ENCODE data around the gene PSMD7. TPM values are rescaled to one million over a fixed set of nuclear protein-coding genes. Genes with fewer than 3 reads are reported as not detected.

The PSMD7 gene
- total and polyA plus RNA-seq, 2 experiments from 2014 or later: 116 to 165 TPM

DNA sequence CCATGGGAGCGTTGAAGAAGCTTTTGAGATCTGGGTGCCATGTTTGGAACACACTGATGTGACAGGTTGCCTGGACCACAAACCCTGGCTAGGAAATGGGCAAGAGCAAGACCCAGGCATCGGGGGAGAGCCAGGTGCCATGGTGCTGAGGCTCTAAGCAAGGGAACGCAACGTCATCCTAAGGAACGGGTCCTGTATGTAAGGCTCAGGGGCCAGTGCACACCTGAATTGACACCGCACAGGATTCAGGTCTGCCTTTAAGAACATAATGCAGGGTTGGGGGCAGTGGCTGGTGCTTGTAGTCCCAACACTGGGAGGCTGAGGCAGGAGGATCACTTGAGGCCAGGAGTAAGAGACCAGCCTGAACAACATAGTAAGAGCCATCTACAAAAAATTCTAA is 10.8 kb downstream of the PSMD7 start (continued):
- TF ChIP-seq, protein P1, sequence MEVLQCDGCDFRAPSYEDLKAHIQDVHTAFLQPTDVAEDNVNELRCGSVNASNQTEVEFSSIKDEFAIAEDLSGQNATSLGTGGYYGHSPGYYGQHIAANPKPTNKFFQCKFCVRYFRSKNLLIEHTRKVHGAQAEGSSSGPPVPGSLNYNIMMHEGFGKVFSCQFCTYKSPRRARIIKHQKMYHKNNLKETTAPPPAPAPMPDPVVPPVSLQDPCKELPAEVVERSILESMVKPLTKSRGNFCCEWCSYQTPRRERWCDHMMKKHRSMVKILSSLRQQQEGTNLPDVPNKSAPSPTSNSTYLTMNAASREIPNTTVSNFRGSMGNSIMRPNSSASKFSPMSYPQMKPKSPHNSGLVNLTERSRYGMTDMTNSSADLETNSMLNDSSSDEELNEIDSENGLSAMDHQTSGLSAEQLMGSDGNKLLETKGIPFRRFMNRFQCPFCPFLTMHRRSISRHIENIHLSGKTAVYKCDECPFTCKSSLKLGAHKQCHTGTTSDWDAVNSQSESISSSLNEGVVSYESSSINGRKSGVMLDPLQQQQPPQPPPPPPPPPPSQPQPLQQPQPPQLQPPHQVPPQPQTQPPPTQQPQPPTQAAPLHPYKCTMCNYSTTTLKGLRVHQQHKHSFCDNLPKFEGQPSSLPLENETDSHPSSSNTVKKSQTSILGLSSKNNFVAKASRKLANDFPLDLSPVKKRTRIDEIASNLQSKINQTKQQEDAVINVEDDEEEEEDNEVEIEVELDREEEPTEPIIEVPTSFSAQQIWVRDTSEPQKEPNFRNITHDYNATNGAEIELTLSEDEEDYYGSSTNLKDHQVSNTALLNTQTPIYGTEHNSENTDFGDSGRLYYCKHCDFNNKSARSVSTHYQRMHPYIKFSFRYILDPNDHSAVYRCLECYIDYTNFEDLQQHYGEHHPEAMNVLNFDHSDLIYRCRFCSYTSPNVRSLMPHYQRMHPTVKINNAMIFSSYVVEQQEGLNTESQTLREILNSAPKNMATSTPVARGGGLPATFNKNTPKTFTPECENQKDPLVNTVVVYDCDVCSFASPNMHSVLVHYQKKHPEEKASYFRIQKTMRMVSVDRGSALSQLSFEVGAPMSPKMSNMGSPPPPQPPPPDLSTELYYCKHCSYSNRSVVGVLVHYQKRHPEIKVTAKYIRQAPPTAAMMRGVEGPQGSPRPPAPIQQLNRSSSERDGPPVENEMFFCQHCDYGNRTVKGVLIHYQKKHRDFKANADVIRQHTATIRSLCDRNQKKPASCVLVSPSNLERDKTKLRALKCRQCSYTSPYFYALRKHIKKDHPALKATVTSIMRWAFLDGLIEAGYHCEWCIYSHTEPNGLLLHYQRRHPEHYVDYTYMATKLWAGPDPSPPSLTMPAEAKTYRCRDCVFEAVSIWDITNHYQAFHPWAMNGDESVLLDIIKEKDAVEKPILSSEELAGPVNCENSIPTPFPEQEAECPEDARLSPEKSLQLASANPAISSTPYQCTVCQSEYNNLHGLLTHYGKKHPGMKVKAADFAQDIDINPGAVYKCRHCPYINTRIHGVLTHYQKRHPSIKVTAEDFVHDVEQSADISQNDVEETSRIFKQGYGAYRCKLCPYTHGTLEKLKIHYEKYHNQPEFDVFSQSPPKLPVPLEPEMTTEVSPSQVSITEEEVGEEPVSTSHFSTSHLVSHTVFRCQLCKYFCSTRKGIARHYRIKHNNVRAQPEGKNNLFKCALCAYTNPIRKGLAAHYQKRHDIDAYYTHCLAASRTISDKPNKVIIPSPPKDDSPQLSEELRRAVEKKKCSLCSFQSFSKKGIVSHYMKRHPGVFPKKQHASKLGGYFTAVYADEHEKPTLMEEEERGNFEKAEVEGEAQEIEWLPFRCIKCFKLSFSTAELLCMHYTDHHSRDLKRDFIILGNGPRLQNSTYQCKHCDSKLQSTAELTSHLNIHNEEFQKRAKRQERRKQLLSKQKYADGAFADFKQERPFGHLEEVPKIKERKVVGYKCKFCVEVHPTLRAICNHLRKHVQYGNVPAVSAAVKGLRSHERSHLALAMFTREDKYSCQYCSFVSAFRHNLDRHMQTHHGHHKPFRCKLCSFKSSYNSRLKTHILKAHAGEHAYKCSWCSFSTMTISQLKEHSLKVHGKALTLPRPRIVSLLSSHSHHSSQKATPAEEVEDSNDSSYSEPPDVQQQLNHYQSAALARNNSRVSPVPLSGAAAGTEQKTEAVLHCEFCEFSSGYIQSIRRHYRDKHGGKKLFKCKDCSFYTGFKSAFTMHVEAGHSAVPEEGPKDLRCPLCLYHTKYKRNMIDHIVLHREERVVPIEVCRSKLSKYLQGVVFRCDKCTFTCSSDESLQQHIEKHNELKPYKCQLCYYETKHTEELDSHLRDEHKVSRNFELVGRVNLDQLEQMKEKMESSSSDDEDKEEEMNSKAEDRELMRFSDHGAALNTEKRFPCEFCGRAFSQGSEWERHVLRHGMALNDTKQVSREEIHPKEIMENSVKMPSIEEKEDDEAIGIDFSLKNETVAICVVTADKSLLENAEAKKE (CRISPR knock-in tag; IDR thresholded peaks at IDR 0.05): no peak
- TF ChIP-seq, protein P2, sequence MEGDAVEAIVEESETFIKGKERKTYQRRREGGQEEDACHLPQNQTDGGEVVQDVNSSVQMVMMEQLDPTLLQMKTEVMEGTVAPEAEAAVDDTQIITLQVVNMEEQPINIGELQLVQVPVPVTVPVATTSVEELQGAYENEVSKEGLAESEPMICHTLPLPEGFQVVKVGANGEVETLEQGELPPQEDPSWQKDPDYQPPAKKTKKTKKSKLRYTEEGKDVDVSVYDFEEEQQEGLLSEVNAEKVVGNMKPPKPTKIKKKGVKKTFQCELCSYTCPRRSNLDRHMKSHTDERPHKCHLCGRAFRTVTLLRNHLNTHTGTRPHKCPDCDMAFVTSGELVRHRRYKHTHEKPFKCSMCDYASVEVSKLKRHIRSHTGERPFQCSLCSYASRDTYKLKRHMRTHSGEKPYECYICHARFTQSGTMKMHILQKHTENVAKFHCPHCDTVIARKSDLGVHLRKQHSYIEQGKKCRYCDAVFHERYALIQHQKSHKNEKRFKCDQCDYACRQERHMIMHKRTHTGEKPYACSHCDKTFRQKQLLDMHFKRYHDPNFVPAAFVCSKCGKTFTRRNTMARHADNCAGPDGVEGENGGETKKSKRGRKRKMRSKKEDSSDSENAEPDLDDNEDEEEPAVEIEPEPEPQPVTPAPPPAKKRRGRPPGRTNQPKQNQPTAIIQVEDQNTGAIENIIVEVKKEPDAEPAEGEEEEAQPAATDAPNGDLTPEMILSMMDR (conservative IDR thresholded peaks at IDR 0.05; ENCODE audit: low read depth in 2 of 2): no peak
- TF ChIP-seq EZH2 (IDR thresholded peaks at IDR 0.05; ENCODE audit: low read depth, unreplicated experiment) (no peak), JUNB (IDR thresholded peaks at IDR 0.05; ENCODE audit: unreplicated experiment) (no peak)
- TF ChIP-seq, protein P3, sequence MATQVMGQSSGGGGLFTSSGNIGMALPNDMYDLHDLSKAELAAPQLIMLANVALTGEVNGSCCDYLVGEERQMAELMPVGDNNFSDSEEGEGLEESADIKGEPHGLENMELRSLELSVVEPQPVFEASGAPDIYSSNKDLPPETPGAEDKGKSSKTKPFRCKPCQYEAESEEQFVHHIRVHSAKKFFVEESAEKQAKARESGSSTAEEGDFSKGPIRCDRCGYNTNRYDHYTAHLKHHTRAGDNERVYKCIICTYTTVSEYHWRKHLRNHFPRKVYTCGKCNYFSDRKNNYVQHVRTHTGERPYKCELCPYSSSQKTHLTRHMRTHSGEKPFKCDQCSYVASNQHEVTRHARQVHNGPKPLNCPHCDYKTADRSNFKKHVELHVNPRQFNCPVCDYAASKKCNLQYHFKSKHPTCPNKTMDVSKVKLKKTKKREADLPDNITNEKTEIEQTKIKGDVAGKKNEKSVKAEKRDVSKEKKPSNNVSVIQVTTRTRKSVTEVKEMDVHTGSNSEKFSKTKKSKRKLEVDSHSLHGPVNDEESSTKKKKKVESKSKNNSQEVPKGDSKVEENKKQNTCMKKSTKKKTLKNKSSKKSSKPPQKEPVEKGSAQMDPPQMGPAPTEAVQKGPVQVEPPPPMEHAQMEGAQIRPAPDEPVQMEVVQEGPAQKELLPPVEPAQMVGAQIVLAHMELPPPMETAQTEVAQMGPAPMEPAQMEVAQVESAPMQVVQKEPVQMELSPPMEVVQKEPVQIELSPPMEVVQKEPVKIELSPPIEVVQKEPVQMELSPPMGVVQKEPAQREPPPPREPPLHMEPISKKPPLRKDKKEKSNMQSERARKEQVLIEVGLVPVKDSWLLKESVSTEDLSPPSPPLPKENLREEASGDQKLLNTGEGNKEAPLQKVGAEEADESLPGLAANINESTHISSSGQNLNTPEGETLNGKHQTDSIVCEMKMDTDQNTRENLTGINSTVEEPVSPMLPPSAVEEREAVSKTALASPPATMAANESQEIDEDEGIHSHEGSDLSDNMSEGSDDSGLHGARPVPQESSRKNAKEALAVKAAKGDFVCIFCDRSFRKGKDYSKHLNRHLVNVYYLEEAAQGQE (IDR thresholded peaks at IDR 0.05; ENCODE audit: unreplicated experiment): no peak

All from GM23338 (cell line).